GM19468 (cell line): ENCODE data around the gene YDJC.
"Not testable (repeated sequence)": the region's sequence is repeated elsewhere in the genome, so short reads cannot be mapped to it uniquely, and the experiment has no call there.

Experiments used
- ATAC-seq: cut with Tn5 transposase; IDR thresholded peaks from one replicate; pipeline ENCODE4 v1.9.1; 2021; ENCODE audit warnings: mild to moderate bottlenecking, moderate library complexity, moderate number of reproducible peaks; ENCODE audit not compliant: unreplicated experiment; ENCODE audit errors: extremely low read depth

YDJC gene

DNA sequence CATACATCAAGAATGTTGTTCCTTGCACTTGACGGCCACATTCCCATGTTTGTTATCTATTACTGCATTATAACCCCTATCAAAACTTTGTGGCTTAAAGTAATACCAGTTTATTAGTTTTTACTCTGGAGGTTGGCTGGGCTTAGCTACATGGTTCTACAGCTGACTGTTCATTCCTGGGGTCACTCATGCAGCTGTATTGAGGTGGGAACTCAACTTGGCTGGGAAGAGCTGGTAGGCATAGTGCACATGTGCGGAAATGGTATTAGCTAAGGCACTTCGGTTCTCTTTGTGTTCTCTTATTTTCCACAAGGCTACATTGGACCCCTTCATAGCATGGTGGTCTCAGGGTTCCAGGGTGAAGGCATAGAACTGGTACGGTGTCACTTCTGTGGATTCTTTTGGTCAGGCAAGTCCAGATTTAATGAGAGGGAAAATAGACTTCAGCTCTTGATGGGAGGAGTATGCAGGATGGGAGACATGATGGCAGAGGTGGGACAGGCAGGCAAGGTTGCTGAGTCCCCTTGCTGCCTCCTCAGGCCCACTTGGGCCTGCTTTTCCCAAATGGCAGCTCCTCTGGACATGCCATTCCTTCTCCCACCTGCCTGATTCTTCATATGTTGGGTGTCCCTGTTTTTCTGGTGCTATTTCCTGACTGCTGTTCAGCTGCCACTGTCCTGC lies 16.1 kb downstream of the YDJC start:
- ATAC-seq = no peak

DNA sequence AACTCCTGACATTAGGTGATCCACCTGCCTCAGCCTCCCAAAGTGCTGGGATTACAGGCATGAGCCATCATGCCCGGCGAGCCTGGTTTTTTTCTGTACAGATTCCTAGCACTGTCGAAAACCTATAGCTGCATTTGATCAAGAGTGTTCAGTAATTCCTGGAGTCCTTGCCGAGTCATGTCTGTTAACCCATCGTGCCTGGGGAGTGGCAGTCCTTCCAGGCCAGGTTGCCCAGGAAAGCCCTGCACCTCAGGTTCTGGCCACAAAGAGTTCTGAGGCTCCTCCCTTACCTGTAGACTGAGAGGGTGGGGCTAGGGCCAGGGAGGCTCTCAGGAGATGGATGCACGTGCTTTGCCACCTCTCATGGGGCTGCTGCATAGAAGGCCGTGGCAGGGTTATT lies 17.0 kb downstream of the YDJC start:
- ATAC-seq = no peak

DNA sequence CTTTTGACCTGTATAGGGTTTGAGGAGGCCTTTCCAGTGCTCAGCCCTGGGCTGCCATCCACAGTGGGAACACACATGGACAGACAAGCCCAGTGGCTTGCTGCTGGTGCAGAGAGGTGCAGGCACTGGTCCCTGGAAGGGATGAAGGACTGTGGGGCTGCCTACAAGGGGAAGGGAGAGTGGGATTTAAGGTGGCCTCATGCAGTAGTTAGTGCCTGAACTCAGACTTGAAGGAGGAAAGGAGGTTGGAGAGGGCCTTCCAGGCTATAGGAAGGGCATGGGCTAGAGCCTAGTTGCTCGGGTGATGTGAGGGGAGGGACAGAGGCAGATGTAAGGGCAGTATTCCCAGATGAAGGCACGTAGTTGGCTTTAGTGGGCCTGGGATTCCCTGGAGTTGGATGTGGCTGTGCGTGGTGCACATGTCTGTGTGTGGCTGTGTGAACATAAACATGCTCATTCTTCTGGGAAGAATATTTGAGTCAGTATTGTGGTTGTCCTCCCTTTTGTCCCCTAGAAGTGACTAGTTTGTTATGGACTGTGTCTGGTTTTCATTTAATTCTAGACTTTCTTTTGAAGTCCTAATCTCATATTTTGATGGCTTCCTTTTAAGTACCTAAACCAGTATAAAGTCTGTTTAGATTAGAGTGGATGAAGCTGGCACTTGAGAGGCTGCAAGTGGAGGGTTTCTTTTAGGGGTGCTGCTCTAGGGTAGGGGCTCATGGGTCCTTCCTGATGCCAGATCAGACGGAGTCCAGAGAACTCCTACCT lies 18.4 kb downstream of the YDJC start:
- ATAC-seq = no peak

DNA sequence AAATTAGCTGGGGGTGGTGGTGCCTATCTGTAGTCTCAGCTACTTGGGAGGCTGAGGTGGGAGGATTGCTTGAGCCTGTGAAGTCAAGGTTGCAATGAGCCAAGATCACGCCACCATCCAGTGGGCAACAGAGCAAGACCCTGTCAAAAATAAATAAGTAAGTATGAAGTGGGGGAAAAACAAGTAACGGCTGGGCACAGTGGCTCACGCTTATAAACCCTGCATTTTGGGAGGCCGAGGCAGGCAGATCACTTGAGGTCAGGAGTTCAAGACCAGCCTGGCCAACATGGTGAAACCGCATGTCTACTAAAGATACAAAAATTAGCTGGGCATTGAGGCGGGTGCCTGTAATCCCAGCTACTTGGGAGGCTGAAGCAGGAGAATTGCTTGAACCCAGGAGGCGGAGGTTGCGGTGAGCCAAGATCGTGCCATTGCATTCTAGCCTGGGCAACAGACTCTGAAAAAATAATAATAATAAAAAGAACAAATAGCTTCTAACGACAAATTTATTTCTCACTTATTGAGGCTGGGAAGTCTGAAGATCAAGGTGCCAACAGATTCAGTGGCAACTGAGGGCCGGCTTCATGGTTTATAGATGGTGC lies 20.2 kb downstream of the YDJC start:
- not testable (repeated sequence) for ATAC-seq

DNA sequence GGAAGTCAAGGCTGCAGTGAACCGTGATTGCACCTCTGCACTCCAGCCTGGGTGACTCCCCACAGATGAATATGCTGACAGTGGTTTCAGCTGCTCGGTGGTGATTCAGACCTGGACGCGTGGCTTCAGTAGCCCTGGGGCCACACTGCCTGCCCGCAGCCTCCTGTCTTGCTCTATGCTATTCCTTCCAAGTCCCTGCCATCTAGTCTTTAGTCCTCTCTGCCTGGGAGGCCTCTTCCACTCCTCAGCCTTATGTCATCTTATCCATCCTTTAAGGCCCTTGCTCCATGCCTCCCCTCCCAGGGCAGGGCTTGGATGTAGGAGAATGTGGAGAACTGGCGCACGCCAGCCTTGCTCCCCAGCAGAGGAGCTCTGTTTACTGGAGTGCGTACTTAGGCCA lies 23.0 kb downstream of the YDJC start:
- no peak for ATAC-seq

DNA sequence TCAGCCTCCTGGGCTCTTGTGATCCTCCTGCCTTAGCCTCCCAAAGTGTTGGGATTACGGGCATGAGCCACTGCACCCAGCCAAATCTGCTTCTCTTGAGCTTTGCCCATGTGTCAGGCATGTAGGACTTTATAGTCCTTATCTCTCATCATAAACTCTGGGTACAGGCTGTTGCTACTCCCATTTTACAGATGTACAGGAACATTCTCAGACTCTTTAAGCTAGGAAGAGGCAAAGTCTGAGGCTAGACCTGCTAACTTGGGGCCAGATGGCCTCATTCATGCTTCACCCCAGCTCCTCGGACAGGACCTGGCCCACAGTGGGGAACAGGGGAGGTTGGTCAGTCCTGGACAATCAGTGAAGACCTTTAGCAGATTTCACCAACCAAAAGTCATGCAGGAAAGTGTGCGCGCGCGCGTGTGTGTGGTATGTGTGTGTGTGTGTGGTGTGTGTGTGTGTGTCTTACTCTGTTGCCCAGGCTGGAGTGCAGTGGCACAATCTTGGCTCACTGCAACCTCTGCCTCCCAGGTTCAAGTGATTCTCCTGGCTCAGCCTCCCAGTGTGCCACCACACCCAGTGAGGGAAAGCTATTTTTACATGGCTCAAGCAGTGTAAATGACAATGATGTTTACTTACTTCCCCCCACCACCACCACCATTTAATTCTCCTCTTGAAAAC lies 23.8 kb downstream of the YDJC start:
- no peak for ATAC-seq

DNA sequence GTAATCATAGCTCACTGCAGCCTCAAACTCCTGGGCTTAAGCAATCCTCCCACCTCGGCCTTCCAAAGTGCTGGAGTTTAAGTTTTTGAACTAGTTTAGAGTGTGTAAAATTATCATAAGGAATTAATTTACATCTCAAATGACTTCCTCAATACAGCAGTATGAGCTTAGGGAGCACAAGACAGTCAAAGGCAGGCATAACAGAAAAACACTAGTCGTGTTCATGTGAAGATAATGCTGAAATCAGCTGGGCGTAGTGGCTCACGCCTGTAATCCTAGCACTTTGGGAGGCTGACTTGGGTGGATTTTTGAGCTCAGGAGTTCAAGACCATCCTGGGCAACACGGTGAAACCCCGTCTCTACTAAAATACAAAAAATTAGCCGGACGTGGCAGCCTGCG lies 25.8 kb downstream of the YDJC start:
- ATAC-seq = no peak

DNA sequence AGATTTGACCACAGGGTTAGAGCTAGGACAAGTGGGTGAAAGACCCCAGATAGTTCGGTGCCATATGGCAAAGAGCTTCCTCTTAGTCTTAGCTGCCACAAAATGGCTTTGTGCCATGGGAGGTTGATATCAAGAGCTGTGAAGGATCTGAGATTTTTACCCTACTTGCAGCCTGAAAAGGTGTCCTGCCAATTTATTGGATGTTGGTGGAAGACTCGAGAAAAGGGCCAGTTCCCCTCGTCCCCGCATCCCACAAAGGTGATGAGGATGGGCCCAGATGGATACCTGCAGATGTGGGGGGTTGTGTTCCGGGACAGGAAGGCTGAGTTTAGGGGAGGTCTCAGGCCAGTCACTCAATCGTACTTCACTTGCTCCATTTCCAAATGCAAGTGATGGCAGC lies 27.2 kb downstream of the YDJC start:
- no peak for ATAC-seq

DNA sequence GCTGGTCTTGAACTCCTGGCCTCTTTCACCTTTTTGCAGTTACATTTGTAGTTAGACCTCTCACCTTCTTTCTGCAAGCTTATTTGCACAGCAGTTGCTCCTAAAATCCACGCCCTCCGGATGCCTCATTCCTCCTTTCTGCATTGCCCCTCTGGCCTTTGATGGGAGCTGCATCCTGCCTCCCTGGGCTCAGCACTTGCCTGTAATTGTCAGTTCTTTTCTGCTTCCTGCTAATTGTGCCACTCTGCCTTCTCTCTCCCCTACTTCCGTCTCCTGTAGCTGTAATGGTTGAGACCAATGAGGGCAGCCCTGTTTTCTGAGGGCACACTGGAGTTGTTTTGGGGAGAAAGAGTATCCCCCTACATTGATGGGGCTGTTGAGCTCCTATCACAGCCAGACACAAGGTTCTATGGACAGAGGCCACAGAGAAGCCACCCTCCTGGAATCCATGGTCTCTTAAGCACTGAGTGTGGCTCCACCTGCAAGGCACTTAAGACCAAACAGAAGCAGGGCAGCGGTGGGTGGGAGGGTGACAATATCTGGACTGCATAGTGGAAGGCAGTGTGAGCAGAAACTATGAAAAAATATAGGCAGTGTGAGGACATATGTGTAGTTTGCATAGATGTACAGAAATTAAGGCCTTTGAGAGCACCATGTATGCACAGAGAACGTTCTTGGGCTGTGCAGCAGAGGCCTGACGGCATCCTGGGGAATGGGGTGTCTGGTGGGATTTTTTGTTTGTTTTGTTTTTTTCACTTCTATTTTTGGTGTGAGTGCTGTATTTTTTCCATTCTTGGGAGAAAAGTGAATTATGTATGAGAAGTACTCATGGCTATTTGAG lies 30.5 kb downstream of the YDJC start:
- no peak for ATAC-seq

DNA sequence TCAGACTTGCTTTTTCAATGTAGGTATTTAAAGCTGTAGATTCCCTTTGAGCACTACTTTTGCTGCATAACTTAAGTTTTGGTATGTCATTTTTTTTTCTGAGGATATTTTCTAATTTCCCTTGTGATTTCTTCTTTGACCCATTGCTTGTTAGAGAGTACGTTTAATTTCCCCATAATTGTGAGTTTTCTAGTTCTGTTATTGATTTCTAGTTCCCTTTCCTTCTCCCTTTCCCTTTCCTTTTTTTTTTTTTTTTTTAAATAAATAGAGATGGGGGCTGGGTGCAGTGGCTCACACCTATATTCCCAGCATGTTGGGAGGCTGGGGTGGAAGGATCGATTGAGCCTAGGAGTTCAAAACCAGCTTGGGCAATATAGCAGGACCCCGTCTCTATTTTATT lies 31.5 kb downstream of the YDJC start:
- no peak for ATAC-seq

DNA sequence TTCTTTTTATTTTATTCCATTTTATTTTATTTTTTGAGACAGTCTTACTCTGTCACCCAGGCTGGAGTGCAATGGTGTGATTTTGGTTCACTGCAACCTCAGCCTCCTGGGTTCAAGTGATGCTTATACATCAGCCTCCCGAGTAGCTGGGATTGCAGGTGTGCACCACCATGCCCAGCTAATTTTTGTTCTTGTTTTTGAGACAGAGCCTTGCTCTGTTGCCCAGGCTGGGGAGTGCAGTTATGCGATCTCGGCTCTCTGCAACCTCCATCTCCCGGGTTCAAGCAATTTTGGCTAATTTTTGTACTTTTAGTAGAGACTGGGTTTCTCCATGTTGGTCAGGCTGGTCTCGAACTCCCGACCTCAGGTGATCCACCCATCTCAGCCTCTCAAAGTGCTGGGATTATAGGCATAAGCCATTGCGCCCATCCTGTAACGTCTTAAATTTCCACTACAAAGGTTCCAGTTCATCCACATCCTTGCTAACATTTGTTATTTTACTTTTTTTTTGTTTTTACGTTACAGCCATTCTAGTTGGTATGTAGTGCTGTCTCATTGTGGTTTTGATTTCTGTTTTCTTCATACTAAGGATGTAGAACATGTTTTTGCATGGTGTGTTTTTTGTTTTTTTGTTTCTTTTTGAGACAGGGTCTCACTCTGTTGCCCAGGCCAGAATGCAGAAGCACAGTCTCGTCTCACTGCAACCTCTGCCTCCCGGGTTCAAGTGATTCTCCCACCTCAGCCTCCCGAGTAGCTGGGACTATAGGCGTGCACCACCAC lies 33.3 kb downstream of the YDJC start:
- not testable (repeated sequence) for ATAC-seq

DNA sequence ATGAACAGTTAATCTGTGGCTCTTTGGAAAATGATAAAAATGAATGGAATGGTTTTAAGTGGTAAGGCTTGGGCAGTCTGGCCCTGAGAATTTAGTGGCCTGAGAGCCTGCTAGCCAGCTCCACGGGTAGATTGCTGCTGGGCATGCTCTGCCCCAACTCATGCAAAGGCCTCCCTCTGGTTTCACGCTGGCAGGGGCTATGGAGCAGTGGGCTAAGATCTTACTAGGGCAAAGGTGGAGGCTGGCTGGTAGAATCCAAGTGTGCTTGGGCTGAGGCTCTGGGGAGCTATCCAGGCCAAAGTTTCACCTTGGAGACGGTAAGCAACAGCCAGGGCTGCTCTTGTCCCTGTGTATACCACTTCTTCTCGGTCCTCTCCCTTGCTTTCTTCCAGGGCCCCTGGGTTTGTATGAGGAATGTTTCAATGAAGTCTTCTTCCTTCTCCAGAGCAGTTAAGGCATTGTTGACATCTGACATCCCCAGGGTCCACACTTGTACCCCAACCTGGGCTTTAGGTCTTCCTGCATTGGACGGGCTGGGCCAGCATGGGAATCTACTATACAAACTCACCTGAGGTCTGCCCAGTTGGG lies 34.9 kb downstream of the YDJC start:
- no peak for ATAC-seq

DNA sequence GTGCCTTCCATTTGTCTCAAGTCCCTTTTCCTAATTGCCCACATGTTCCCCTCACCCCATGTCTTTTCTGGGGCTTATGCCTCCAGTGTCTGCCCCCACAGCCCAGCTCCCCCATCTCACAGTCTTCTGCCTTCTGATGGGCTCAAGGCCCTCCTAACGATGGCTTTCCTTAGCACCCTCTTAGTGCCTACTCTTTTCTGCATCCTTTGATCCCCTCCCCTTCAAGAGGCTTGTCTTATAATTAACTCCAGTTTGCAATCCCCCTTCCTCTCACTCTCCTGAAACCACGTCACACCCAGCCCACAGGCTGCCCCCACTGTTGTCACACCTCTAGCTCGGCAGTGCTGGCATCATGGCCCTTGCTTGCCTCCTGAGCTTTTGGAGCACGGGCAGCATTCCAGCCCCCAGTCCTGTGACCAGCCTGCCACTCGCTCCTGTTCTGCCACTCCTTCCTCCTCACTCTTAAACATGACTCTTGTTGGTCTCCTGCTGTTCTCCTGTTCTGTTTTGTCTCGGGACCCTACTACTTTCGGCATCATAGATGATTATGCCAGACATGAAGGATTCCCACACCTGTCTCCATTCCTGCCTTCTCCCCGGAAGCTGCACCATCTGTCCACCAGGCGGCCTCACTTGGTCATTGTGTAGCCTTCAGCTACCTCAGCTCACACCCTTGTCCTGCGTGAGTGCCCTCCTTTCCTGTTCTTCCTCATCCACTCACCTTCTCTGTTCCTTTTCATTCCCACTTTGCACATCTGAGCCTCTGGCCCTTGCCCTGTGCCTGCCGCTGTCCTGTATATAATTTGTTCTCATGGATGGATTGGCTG lies 36.2 kb downstream of the YDJC start:
- no peak for ATAC-seq

DNA sequence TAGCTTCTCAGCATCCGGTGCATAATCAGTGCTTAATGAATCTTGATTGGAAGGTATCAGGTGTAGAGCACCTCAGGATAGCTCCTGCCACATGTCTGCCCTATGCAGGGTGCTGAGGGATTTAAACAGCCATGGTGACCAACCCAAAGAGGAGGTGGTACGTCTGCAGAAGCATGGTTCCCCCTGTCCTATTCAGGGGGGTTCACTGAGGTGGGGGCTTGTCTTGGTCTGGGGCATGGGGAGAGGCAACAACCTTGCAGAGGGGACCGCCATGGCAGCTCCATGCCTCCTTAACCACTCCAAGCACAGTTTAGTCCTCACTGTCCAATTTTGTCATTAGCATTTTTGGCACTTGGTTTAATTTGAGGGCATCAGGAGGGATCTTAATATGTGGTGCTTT lies 37.4 kb downstream of the YDJC start:
- ATAC-seq = no peak

DNA sequence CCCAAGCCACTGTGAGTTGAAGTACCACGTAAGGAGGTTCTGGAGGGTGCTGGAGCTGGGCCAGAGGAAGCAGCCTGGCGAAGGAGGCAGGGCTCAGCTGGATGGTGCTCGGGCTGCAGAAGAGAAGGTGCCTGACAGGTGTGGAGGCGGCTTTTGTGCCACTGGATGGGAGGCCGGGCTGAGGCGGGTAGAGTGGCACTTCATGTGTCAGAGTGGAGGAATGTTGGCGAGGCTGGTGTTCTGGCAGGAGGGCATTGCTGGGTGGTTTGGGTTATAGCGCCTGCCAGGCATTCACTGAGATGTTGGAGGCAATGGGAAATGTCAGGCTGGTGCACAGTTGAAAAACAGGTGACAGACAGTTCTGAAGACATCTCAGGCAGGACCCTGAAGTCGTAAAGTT lies 38.1 kb downstream of the YDJC start:
- ATAC-seq = no peak

DNA sequence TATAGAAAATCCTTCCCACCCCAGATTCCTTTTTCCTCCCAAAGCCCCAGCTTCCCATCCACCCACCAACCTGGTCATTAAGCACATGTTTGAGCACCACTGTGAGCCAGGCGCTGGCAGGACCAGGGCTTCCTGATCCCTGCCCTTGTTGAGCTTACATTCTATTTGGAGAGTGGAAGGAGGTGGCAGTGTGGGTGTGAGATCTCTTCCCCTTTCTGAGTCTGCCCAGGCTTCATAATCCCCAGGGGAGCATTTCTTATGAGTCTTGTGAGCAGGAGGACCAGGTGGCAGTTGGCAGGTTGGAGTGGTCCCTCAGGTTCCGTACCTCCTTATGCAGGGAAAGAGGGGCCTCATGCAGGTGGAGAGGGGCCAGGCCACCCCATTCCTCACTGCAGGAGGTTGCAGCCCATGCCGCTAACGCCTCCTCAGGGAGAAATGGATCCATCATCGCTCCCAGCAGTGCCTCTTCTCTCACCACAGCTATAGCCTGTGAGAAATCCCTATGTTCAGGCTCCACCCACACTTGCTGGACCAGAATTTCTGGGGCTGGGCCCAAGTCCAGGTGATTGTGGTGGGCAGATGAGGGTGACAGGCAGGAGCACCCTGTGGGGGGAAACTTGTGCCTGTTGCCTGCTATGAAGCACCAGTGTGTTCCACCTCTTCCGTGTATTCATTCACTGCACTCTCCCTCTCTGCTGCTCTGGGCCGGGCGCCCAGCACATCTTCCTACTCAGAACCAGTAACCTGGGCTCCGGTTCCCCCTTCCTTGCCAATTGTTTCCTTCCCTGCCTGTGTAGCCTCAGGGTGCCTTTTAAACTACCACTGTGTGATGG lies 38.8 kb downstream of the YDJC start:
- ATAC-seq = no peak

DNA sequence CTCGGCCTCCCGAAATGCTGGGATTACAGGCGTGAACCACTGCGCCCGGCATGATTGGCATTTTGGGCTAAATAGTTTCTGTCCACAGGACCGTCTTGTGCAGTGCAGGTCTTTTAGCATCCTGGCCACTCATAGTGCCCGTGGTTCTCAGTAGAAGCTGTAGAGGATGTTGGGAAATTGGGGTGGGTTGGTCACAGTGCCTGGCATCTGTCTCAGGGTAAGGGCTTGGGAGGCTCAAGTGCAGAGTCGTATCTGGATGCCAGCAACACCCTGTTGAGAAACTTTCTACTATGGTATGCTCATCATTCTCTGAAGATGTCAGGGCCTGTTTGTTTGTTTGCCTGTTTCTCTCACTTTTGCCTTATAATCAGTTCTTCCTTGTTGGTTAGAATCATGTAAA lies 40.4 kb downstream of the YDJC start:
- no peak for ATAC-seq
